ENCODE data around the gene TACSTD2.

TACSTD2 gene

GRCh38 chr1:58577654-58578030 is 590 bp upstream of the TACSTD2 start:
- H3K9me3 ChIP-seq (ENCODE audit: insufficient read depth, low read length, severe bottlenecking): no peaks in the 10 kb centered on the region
- ATAC-seq (ENCODE audit: insufficient read depth, low read depth) (no peak), DNase-seq (no peak)
- no peak overlapping the region for H2AFZ ChIP-seq (ENCODE audit: low read depth, low read length)
- no peak overlapping the region for H3K4me3 ChIP-seq (ENCODE audit: low read depth in 1 of 2, low read length in 2 of 2)
- H3K79me2 ChIP-seq (ENCODE audit: insufficient read depth, low read length): no peaks in the 10 kb centered on the region
- H3K27me3 ChIP-seq (ENCODE audit: insufficient read depth, low read length, poor library complexity): peaks cover 6% of the 10 kb centered on the region
- TF ChIP-seq EZH2 (IDR thresholded peaks at IDR 0.05; ENCODE audit: borderline replicate concordance, low read depth, low read length, severe bottlenecking) (no peak), CTCF (IDR thresholded peaks at IDR 0.05; ENCODE audit: borderline replicate concordance, extremely low read depth, low read length, poor library complexity, severe bottlenecking) (no peak)
- H3K9ac ChIP-seq (ENCODE audit: low read depth, low read length): no peak overlapping the region
- no peaks in the 10 kb centered on the region for H3K4me1 ChIP-seq (ENCODE audit: insufficient read depth, low read length)
- no peaks in the 10 kb centered on the region for H4K20me1 ChIP-seq (ENCODE audit: insufficient read depth, low read length)
- no peak overlapping the region for H3K27ac ChIP-seq (ENCODE audit: low read length)
- no peaks in the 10 kb centered on the region for H3K36me3 ChIP-seq (ENCODE audit: insufficient read depth, low read length)
- no peak overlapping the region for H3K4me2 ChIP-seq (ENCODE audit: insufficient read depth, low read length)

GRCh38 chr1:58576325-58576726 is 726 bp downstream of the TACSTD2 start:
- H4K20me1 ChIP-seq (ENCODE audit: insufficient read depth, low read length): no peaks in the 10 kb centered on the region
- peaks cover 14% of the 10 kb centered on the region for H3K27me3 ChIP-seq (ENCODE audit: insufficient read depth, low read length, poor library complexity)
- no peaks in the 10 kb centered on the region for H3K4me1 ChIP-seq (ENCODE audit: insufficient read depth, low read length)
- H3K79me2 ChIP-seq (ENCODE audit: insufficient read depth, low read length): no peaks in the 10 kb centered on the region
- H2AFZ ChIP-seq (ENCODE audit: low read depth, low read length): no peak overlapping the region
- no peak overlapping the region for H3K4me2 ChIP-seq (ENCODE audit: insufficient read depth, low read length)
- no peaks in the 10 kb centered on the region for H3K9me3 ChIP-seq (ENCODE audit: insufficient read depth, low read length, severe bottlenecking)
- no peaks in the 10 kb centered on the region for H3K36me3 ChIP-seq (ENCODE audit: insufficient read depth, low read length)
- no peak for ATAC-seq (ENCODE audit: insufficient read depth, low read depth)
- no peak overlapping the region for H3K4me3 ChIP-seq (ENCODE audit: low read depth in 1 of 2, low read length in 2 of 2)
- no peak overlapping the region for H3K9ac ChIP-seq (ENCODE audit: low read depth, low read length)
- H3K27ac ChIP-seq (ENCODE audit: low read length): no peak overlapping the region
- TF ChIP-seq CTCF (IDR thresholded peaks at IDR 0.05; ENCODE audit: borderline replicate concordance, extremely low read depth, low read length, poor library complexity, severe bottlenecking) (no peak), EZH2 (IDR thresholded peaks at IDR 0.05; ENCODE audit: borderline replicate concordance, low read depth, low read length, severe bottlenecking) (no peak)
- no peak for DNase-seq

GRCh38 chr1:58575551-58576324 is 1.3 kb downstream of the TACSTD2 start:
- Histone ChIP-seq H3K9ac (ENCODE audit: low read depth, low read length) (no peak overlapping the region), H2AFZ (ENCODE audit: low read depth, low read length) (no peak overlapping the region), H3K27me3 (ENCODE audit: insufficient read depth, low read length, poor library complexity) (peaks cover 14% of the 10 kb centered on the region)

More at GRCh38 chr1:58575551-58576324, 1.3 kb downstream of the TACSTD2 start:
- no peaks in the 10 kb centered on the region for H3K36me3 ChIP-seq (ENCODE audit: insufficient read depth, low read length)
- H3K4me1 ChIP-seq (ENCODE audit: insufficient read depth, low read length): no peaks in the 10 kb centered on the region
- no peaks in the 10 kb centered on the region for H3K9me3 ChIP-seq (ENCODE audit: insufficient read depth, low read length, severe bottlenecking)
- no peak for DNase-seq
- no peaks in the 10 kb centered on the region for H3K79me2 ChIP-seq (ENCODE audit: insufficient read depth, low read length)
- TF ChIP-seq CTCF (IDR thresholded peaks at IDR 0.05; ENCODE audit: borderline replicate concordance, extremely low read depth, low read length, poor library complexity, severe bottlenecking) (no peak), EZH2 (IDR thresholded peaks at IDR 0.05; ENCODE audit: borderline replicate concordance, low read depth, low read length, severe bottlenecking) (no peak)
- H3K4me2 ChIP-seq (ENCODE audit: insufficient read depth, low read length): no peak overlapping the region
- ATAC-seq (ENCODE audit: insufficient read depth, low read depth): no peak
- no peak overlapping the region for H3K4me3 ChIP-seq (ENCODE audit: low read depth in 1 of 2, low read length in 2 of 2)
- H4K20me1 ChIP-seq (ENCODE audit: insufficient read depth, low read length): no peaks in the 10 kb centered on the region
- H3K27ac ChIP-seq (ENCODE audit: low read length): no peak overlapping the region
